GM18858 (cell line): ENCODE data around the gene ARFGAP3.
A peak's percentile ranks its signal among the peaks of the same experiment; 100 is the strongest.
"Not testable (repeated sequence)": the region's sequence is repeated elsewhere in the genome, so short reads cannot be mapped to it uniquely, and the experiment has no call there.

Experiments
- ATAC-seq: cut with Tn5 transposase; IDR thresholded peaks from one replicate; pipeline ENCODE4 v1.9.1; 2021; ENCODE audit not compliant: unreplicated experiment

The ARFGAP3 gene

GRCh38 chr22:42770941-42771647 lies 86.0 kb downstream of the ARFGAP3 start:
- no peak for ATAC-seq

- no peak for ATAC-seq
Measured at GRCh38 chr22:42770448-42770726, 86.7 kb downstream of the ARFGAP3 start.

GRCh38 chr22:42769574-42770447 lies 87.3 kb downstream of the ARFGAP3 start:
- peak; percentile 65 for ATAC-seq

- ATAC-seq = no peak
Measured at GRCh38 chr22:42769238-42769573, 87.9 kb downstream of the ARFGAP3 start.

- no peak for ATAC-seq
Measured at GRCh38 chr22:42768385-42769035, 88.6 kb downstream of the ARFGAP3 start.

- ATAC-seq = no peak
Measured at GRCh38 chr22:42766860-42767259, 90.2 kb downstream of the ARFGAP3 start.

- ATAC-seq = no peak
Measured at GRCh38 chr22:42764895-42765363, 92.1 kb downstream of the ARFGAP3 start.

- ATAC-seq = no peak
Measured at GRCh38 chr22:42763965-42764480, 93.0 kb downstream of the ARFGAP3 start.

GRCh38 chr22:42760806-42761565 lies 96.1 kb downstream of the ARFGAP3 start:
- no peak for ATAC-seq

- no peak for ATAC-seq
Measured at GRCh38 chr22:42758931-42759629, 98.0 kb downstream of the ARFGAP3 start.

GRCh38 chr22:42755553-42755952 lies 101.5 kb downstream of the ARFGAP3 start:
- not testable (repeated sequence) for ATAC-seq

GRCh38 chr22:42755121-42755520 lies 102.0 kb downstream of the ARFGAP3 start:
- ATAC-seq = not testable (repeated sequence)

GRCh38 chr22:42754658-42755057 lies 102.4 kb downstream of the ARFGAP3 start:
- no peak for ATAC-seq

GRCh38 chr22:42752912-42753311 lies 104.2 kb downstream of the ARFGAP3 start:
- no peak for ATAC-seq

- ATAC-seq = no peak
Measured at GRCh38 chr22:42752230-42752746, 104.8 kb downstream of the ARFGAP3 start.

- not testable (repeated sequence) for ATAC-seq
Measured at GRCh38 chr22:42750421-42750820, 106.7 kb downstream of the ARFGAP3 start.

- no peak for ATAC-seq
Measured at GRCh38 chr22:42747701-42748513, 109.2 kb downstream of the ARFGAP3 start.
